SK-N-SH treated with all-trans-retinoic acid at 6 μM for 48 hours (cell line): ENCODE data around the gene HMX1.

ENCODE experiments used
- BACH2 ChIP-seq: fragments of 250-450 bp; sonication (Bioruptor Pico); IDR thresholded peaks from 2 replicates; pipeline ENCODE4 v1.9.0; 2021; ENCODE audit warnings: mild to moderate bottlenecking, borderline replicate concordance
- ESRRG ChIP-seq: fragments of 250-450 bp; sonication (Bioruptor Pico); IDR thresholded peaks from 2 replicates; pipeline ENCODE4 v1.6.1; 2021; ENCODE audit warnings: mild to moderate bottlenecking
- GLIS3 ChIP-seq: fragments of 250-450 bp; sonication (Bioruptor Pico); IDR thresholded peaks from 2 replicates; pipeline ENCODE4 v1.5.0; 2020; ENCODE audit warnings: mild to moderate bottlenecking, moderate library complexity
- ISL1 ChIP-seq: fragments of 250-450 bp; sonication (Bioruptor Pico); IDR thresholded peaks from 2 replicates; pipeline ENCODE4 v2.1.2; 2022; ENCODE audit warnings: mild to moderate bottlenecking, moderate library complexity
- RARB ChIP-seq: fragments of 250-450 bp; sonication (Bioruptor Pico); IDR thresholded peaks from 2 replicates; pipeline ENCODE4 v1.8.0; 2021; ENCODE audit warnings: mild to moderate bottlenecking, moderate library complexity
- SNAI2 ChIP-seq: fragments of 250-450 bp; sonication (Bioruptor Pico); IDR thresholded peaks from 2 replicates; pipeline ENCODE4 v1.5.0; 2020; ENCODE audit warnings: mild to moderate bottlenecking, moderate library complexity
- TCF4 ChIP-seq: fragments of 250-450 bp; sonication (Bioruptor Pico); IDR thresholded peaks from 2 replicates; pipeline ENCODE4 v1.8.0; 2021; ENCODE audit warnings: mild to moderate bottlenecking, moderate library complexity, borderline replicate concordance
- TOX ChIP-seq: fragments of 250-450 bp; sonication (Bioruptor Pico); IDR thresholded peaks from 2 replicates; pipeline ENCODE4 v1.8.0; 2021; ENCODE audit warnings: mild to moderate bottlenecking, moderate library complexity, borderline replicate concordance
- ZNF8 ChIP-seq: fragments of 450-650 bp; formaldehyde crosslinking; IDR thresholded peaks from 2 replicates; pipeline ENCODE4 v1.5.0; 2020; ENCODE audit warnings: mild to moderate bottlenecking, moderate library complexity
- TF ChIP-seq, protein P1 (sequence below): fragments of 250-450 bp; sonication (Bioruptor Pico); IDR thresholded peaks from 2 replicates; pipeline ENCODE4 v1.5.0; 2020; ENCODE audit warnings: mild to moderate bottlenecking, moderate library complexity
- TF ChIP-seq, protein P2 (sequence below): fragments of 250-450 bp; sonication (Bioruptor Pico); IDR thresholded peaks from 2 replicates; pipeline ENCODE4 v1.8.0; 2020; ENCODE audit warnings: mild to moderate bottlenecking, moderate library complexity, borderline replicate concordance
- TF ChIP-seq, protein P3 (sequence below): fragments of 250-450 bp; sonication (Bioruptor Pico); IDR thresholded peaks from 2 replicates; pipeline ENCODE4 v1.5.1; 2020; ENCODE audit warnings: low read depth, mild to moderate bottlenecking, moderate library complexity

DNA sequence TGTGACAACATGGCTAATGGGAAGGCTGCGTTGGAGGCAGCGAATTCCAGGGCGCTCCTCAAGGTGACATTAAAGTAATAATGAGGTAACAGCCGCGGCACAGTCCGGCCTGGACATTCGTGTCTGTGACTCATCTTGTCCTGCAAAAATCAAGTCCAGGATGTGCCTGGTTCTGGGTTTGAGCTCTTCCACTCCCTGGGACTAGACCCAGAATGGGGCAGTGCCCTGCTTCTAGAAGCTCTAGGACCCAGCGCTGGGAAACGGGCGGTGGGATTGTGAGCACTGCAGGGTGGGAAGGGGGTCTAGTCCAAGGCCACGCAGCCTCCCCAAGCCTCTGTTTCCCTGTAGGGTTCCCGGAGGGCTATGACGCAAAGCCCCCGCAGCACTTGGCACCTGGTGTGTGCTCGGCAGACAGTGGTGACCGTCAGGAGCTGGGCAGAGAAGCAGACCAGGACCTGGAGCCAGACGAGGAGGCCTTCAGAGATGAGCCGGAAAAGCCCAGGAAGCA lies 34.9 kb downstream of the HMX1 start:
- TF ChIP-seq TCF4 (CRISPR knock-in tag) (no peak), ZNF8 (CRISPR knock-in tag) (no peak), SNAI2 (CRISPR knock-in tag) (no peak), GLIS3 (CRISPR knock-in tag) (no peak), BACH2 (CRISPR knock-in tag) (no peak), ESRRG (CRISPR knock-in tag) (no peak), RARB (CRISPR knock-in tag) (no peak), ISL1 (no peak), TOX (CRISPR knock-in tag) (no peak)
- TF ChIP-seq, protein P1, sequence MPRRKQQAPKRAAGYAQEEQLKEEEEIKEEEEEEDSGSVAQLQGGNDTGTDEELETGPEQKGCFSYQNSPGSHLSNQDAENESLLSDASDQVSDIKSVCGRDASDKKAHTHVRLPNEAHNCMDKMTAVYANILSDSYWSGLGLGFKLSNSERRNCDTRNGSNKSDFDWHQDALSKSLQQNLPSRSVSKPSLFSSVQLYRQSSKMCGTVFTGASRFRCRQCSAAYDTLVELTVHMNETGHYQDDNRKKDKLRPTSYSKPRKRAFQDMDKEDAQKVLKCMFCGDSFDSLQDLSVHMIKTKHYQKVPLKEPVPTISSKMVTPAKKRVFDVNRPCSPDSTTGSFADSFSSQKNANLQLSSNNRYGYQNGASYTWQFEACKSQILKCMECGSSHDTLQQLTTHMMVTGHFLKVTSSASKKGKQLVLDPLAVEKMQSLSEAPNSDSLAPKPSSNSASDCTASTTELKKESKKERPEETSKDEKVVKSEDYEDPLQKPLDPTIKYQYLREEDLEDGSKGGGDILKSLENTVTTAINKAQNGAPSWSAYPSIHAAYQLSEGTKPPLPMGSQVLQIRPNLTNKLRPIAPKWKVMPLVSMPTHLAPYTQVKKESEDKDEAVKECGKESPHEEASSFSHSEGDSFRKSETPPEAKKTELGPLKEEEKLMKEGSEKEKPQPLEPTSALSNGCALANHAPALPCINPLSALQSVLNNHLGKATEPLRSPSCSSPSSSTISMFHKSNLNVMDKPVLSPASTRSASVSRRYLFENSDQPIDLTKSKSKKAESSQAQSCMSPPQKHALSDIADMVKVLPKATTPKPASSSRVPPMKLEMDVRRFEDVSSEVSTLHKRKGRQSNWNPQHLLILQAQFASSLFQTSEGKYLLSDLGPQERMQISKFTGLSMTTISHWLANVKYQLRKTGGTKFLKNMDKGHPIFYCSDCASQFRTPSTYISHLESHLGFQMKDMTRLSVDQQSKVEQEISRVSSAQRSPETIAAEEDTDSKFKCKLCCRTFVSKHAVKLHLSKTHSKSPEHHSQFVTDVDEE (CRISPR knock-in tag), result no peak
- TF ChIP-seq, protein P2, sequence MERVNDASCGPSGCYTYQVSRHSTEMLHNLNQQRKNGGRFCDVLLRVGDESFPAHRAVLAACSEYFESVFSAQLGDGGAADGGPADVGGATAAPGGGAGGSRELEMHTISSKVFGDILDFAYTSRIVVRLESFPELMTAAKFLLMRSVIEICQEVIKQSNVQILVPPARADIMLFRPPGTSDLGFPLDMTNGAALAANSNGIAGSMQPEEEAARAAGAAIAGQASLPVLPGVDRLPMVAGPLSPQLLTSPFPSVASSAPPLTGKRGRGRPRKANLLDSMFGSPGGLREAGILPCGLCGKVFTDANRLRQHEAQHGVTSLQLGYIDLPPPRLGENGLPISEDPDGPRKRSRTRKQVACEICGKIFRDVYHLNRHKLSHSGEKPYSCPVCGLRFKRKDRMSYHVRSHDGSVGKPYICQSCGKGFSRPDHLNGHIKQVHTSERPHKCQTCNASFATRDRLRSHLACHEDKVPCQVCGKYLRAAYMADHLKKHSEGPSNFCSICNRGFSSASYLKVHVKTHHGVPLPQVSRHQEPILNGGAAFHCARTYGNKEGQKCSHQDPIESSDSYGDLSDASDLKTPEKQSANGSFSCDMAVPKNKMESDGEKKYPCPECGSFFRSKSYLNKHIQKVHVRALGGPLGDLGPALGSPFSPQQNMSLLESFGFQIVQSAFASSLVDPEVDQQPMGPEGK (CRISPR knock-in tag), result no peak
- TF ChIP-seq, protein P3, sequence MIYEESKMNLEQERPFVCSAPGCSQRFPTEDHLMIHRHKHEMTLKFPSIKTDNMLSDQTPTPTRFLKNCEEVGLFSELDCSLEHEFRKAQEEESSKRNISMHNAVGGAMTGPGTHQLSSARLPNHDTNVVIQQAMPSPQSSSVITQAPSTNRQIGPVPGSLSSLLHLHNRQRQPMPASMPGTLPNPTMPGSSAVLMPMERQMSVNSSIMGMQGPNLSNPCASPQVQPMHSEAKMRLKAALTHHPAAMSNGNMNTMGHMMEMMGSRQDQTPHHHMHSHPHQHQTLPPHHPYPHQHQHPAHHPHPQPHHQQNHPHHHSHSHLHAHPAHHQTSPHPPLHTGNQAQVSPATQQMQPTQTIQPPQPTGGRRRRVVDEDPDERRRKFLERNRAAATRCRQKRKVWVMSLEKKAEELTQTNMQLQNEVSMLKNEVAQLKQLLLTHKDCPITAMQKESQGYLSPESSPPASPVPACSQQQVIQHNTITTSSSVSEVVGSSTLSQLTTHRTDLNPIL (CRISPR knock-in tag), result no peak
